A204.1 (cell line): ENCODE data around the gene ENO2.

ENCODE experiments used
- FAIRE-seq: peaks from 2 replicates; lab custom pipeline; 2012; peaks lifted over from hg19 to GRCh38; lab: Jason Lieb, UNC

The ENO2 gene

GRCh38 chr12:6948873-6949594 is 34.7 kb downstream of the ENO2 start:
- no peak for FAIRE-seq

DNA sequence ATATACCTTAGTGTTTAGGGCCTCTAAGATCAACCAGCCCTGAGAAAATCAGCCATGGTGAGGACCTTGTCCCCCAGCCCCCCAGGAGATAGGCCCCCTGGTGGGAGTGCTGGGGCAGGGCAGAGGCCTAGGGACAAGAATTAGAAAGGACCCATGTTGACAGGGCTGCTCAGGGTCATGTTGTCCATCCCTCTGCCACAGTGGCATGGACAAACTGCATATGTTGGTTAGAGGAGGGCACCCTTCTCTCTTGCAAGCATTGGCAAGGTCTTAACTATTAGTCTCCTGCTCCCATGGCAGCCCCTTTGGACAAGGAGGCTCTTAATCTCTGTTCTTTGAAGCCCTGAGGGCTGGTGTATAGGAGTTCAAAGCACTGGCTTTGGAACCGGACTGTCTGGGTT is 36.0 kb downstream of the ENO2 start:
- no peak for FAIRE-seq

DNA sequence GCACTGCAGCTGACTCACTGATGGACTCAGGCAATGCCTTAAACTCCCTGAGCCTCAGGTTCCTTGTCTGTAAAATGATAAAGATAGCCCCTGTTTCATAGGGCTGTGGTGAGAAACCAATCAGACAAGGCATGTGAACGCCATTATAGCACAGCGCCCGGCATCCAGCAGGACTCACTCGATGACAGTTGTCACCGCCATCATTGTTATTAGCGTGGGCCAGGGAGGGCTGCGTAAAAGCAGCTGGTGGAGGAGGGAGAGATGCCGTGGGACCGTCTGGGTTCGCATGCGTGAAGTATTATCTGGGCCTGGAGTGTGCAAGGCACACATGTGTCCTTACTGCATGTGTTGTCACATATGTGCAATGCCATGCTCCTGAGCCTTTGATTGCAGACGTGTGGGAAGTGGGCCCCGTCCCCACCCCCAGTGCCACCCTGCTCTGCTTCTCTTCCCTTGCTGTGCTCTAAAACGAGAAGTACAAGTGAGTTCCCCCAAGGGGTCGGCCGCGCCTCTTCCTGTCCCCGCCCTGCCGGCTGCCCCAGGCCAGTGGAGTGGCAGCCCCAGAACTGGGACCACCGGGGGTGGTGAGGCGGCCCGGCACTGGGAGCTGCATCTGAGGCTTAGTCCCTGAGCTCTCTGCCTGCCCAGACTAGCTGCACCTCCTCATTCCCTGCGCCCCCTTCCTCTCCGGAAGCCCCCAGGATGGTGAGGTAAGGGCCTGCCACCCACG is 36.6 kb downstream of the ENO2 start, which contains the start of gene PTPN6:
PTPN6 (plus strand) TSS at position 546 of the 730 bp plus-strand sequence; CDS start at position 703, 157 bp downstream.
- FAIRE-seq: no peak

DNA sequence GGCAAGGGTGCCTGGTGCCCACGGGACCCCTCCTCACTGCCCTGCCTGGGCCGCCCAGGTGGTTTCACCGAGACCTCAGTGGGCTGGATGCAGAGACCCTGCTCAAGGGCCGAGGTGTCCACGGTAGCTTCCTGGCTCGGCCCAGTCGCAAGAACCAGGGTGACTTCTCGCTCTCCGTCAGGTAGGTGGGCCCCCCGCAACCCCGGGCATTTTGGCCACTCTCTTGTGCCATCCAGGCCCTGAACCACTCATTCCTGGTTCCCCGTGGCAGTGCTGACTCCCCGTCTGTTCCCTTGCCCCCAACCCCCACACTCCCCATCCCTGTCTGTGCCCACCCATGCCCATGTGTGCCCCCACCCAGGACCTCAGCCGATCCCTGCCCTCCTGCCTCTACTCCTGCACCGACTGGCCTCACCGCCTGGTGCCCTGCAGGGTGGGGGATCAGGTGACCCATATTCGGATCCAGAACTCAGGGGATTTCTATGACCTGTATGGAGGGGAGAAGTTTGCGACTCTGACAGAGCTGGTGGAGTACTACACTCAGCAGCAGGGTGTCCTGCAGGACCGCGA is 37.3 kb downstream of the ENO2 start:
- FAIRE-seq: no peak

- FAIRE-seq: no peak
Measured at GRCh38 chr12:6952121-6952862, 37.9 kb downstream of the ENO2 start.

- FAIRE-seq: no peak
Measured at GRCh38 chr12:6952863-6953441, 38.6 kb downstream of the ENO2 start.

DNA sequence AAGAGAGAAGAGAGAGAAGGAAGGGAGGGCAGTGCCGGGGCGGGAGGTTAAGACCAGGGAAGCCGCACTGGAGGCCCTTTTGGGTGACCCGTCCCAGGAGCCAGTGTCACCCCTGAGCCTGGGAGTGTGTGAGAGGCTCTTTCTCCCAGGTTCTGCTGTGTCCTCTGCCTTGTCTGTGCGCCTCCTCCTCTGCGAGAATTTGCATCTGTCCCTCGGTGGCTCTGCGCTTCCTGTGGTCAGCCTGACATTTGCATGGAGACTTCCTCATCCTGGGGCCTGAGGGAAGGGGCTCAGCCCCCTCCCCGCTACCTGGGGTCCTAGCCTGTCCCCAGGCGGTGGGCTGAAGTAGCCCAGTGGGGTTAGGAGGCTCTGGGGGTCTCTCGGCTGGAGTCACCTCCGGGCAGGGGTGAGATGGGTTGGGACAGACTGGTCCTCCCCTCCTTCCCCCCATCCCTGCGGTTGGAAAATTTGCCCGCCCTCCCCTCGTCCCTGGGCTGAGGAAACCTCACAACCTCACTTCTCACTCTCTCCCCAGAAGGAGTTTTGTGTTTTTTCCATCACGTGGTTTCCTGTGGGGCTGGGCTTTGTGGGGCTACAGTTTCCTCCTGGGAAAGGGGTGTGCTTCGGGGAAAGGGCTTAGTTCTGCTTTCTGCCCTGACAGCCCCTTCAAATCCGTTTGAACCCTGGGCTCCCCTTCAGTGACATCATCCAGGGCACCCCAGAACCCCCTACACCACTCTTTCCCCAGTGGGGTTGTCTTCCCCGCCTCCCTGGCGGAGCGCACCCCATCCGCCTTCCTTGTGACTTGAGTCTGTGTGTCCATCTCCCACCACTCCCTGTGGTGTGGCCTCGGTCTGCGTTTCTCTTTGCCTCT is 39.3 kb downstream of the ENO2 start:
- no peak for FAIRE-seq

- no peak for FAIRE-seq
Measured at GRCh38 chr12:6954316-6955107, 40.1 kb downstream of the ENO2 start.

DNA sequence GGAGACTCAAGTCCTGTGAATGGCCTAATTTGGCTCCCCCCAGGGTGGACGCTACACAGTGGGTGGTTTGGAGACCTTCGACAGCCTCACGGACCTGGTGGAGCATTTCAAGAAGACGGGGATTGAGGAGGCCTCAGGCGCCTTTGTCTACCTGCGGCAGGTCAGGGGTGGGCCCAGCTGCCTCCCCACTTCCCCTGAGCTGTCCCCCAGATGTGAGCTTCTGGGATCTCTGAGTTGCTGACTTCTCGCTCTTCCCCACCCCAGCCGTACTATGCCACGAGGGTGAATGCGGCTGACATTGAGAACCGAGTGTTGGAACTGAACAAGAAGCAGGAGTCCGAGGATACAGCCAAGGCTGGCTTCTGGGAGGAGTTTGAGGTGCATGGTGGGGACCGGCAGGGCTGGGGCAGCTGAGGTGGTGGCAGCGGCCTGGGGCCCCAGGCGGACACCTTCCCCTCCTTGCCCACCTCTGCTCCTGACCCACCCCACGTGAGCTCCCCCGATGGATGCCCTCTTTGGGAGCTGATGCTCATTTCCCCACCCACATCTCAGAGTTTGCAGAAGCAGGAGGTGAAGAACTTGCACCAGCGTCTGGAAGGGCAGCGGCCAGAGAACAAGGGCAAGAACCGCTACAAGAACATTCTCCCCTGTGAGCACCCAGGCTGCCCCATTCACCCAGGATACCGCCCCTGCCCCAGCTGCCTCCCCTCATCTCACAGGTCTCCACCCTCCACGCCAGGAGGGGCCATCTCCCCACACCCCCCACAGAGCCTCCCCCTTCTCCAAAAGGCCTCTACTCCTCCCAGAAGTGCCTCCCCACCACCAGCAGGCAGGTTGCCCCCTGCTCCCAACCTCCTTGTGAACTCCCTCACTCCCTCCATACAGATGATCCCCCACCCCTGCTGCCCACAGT is 41.0 kb downstream of the ENO2 start:
- FAIRE-seq: no peak

DNA sequence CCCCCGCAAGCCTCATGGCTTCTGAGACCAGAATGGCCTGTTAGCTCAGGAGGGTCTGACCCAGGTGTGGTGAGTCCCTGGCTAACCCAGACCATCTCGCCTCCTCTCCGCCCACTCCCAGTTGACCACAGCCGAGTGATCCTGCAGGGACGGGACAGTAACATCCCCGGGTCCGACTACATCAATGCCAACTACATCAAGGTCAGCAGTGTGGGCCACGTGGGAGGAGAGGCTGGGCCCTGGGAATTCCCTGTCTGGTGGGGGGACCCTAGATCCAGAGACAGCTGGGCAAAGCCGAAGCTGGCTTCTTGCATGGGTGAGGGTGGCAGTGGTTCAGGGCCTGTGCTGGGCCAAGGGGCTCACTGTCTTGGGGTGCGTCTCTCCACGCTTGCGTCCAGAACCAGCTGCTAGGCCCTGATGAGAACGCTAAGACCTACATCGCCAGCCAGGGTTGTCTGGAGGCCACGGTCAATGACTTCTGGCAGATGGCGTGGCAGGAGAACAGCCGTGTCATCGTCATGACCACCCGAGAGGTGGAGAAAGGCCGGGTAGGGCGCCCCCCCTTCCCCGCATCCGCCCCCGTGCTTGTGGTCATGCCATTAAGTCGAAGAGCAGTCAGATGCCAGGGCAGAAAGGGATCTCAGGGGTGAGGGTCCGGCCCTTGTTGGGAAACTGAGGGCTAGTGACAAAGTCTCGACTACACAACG is 41.8 kb downstream of the ENO2 start:
- FAIRE-seq: no peak

- FAIRE-seq: no peak
Measured at GRCh38 chr12:6957151-6957701, 42.8 kb downstream of the ENO2 start.

DNA sequence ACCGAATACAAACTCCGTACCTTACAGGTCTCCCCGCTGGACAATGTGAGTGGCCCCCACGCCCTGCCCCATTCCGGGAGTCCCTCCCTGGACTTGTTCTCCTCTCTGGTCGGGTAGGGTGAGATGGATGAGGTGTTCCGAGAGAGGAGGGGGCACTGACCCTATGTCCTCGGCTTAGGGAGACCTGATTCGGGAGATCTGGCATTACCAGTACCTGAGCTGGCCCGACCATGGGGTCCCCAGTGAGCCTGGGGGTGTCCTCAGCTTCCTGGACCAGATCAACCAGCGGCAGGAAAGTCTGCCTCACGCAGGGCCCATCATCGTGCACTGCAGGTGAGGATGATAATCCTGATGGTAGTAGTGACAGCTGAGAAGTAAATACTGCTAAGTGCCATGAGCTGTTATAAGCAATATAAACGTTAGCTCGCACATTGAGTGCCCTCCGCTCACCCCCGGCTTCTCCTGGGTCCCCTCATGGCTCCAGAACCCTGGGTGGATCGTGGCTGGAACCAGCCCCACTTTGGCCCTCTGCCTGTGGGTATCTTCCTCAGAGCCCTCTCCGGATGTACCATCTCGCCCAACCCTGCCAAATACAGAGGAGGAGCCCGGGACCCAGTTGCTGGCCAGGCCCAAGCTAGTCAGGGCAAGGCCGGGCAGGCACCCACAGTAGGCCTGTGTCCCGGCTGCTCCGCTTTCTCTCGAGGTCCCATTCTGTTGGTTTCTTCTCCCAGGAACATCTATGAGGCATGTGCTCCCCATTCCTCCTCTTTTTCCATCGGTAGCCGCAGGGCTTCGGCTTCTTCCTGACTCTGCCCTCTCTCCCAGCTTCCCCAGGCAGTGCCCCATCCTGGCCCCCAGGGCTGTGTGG is 43.6 kb downstream of the ENO2 start:
- no peak for FAIRE-seq

- FAIRE-seq: no peak
Measured at GRCh38 chr12:6958609-6959057, 44.3 kb downstream of the ENO2 start.

- FAIRE-seq: no peak
Measured at GRCh38 chr12:6959058-6959804, 44.9 kb downstream of the ENO2 start.

- no peak for FAIRE-seq
Measured at GRCh38 chr12:6959805-6960592, 45.6 kb downstream of the ENO2 start.
